SK-N-SH (cell line): ENCODE measurements around the gene LY6G6C.

Experiments used
- GABPA ChIP-seq: IDR thresholded peaks from 2 replicates; pipeline ENCODE4 v1.4.0; 2012; ENCODE audit warnings: low read depth, mild to moderate bottlenecking
- POLR2AphosphoS5 ChIP-seq: IDR thresholded peaks from 2 replicates; pipeline ENCODE4 v1.6.1; 2012; ENCODE audit warnings: low read depth, low read length

- TF ChIP-seq GABPA (no peak), POLR2AphosphoS5 (no peak)
These were observed 39.8 kb upstream of the LY6G6C start for GRCh38 chr6:31761343-31761742.
